ENCODE measurements around the gene LETM1.
"Not testable (repeated sequence)": the region's sequence is repeated elsewhere in the genome, so short reads cannot be mapped to it uniquely, and the experiment has no call there.

- TF ChIP-seq CTCF (IDR thresholded peaks at IDR 0.05 in 2 of 3, conservative IDR thresholded peaks at IDR 0.05 in 1 of 3; ENCODE audit: borderline replicate concordance in 1 of 3, insufficient read depth in 1 of 3, low read depth in 2 of 3, low read length in 2 of 3); YY1 (IDR thresholded peaks at IDR 0.05; ENCODE audit: extremely low read depth, insufficient replicate concordance, low read depth, low read length); POLR2A (IDR thresholded peaks at IDR 0.05; ENCODE audit: borderline replicate concordance, extremely low read depth, insufficient read depth, insufficient read length); POLR2AphosphoS5 (IDR thresholded peaks at IDR 0.05; ENCODE audit: low read depth, low read length); ZNF274 (IDR thresholded peaks at IDR 0.05; ENCODE audit: low read depth, low read length); EZH2 (IDR thresholded peaks at IDR 0.05); FOSL1 (IDR thresholded peaks at IDR 0.05; ENCODE audit: low read depth); MAX (IDR thresholded peaks at IDR 0.05); EZH2phosphoT487 (IDR thresholded peaks at IDR 0.05; ENCODE audit: borderline replicate concordance); REST (IDR thresholded peaks at IDR 0.05; ENCODE audit: low read depth); JUND (IDR thresholded peaks at IDR 0.05); ATF3 (IDR thresholded peaks at IDR 0.05); SIN3A (IDR thresholded peaks at IDR 0.05; ENCODE audit: low read depth): not testable (repeated sequence)
Observed at GRCh38 chr4:1835836-1836235, 20.1 kb downstream of the LETM1 start.
